GM12891 (cell line): ENCODE data around the gene CCNL2. TPM values are rescaled to one million over a fixed set of nuclear protein-coding genes. Genes with fewer than 3 reads are reported as not detected.
"Not testable (repeated sequence)": the region's sequence is repeated elsewhere in the genome, so short reads cannot be mapped to it uniquely, and the experiment has no call there.

Source experiments
- DNase-seq: peaks from one replicate; pipeline ENCODE4 v3.0.0; 2011; ENCODE audit warnings: low spot score; ENCODE audit not compliant: insufficient read length
- FAIRE-seq: peaks from 2 replicates; lab custom pipeline; 2011; peaks lifted over from hg19 to GRCh38; lab: Jason Lieb, UNC
- PAX5 ChIP-seq: IDR thresholded peaks from 2 replicates; pipeline ENCODE4 v1.6.1; 2011; ENCODE audit warnings: low read length, moderate library complexity, mild to moderate bottlenecking; ENCODE audit not compliant: insufficient read depth, severe bottlenecking
- POLR2A ChIP-seq: IDR thresholded peaks from 2 replicates; pipeline ENCODE4 v1.6.1; 2011; ENCODE audit warnings: low read depth, low read length, control low read depth
- POLR2AphosphoS5 ChIP-seq: IDR thresholded peaks from 2 replicates; pipeline ENCODE4 v1.6.1; 2011; ENCODE audit warnings: low read depth, low read length, control low read depth
- POU2F2 ChIP-seq: IDR thresholded peaks from 2 replicates; pipeline ENCODE4 v1.6.1; 2011; ENCODE audit warnings: low read depth, mild to moderate bottlenecking, control low read depth, low read length, moderate library complexity
- SPI1 ChIP-seq: IDR thresholded peaks from 2 replicates; pipeline ENCODE4 v1.6.1; 2011; ENCODE audit warnings: low read depth, low read length, control low read depth
- TAF1 ChIP-seq: IDR thresholded peaks from 2 replicates; pipeline ENCODE4 v1.6.1; 2011; ENCODE audit warnings: low read depth, low read length, control low read depth
- polyA plus RNA-seq: library from polyadenylated mRNA; unstranded; fragments of >200 nt; gene quantifications from one replicate; pipeline ENCODE4 v1.2.1, GENCODE V29; 2012; ENCODE audit warnings: low read depth, missing spikeins, inconsistent platforms; ENCODE audit not compliant: missing spikeins

The CCNL2 gene
- 47.3 TPM for polyA plus RNA-seq

- TF ChIP-seq TAF1 (peak; percentile 53; the same call in 1 of the 2 replicates), POU2F2 (peak; percentile 66), POLR2AphosphoS5 (peak; percentile 81; the same call in 1 of the 2 replicates), SPI1 (no peak), PAX5 (no peak), POLR2A (peak; percentile 88)
- peak; percentile 99 for FAIRE-seq
- peak; percentile 98 for DNase-seq
Observed at GRCh38 chr1:1399187-1399871, at the start of gene CCNL2. Gene CCNL2, minus strand, starts transcription at chr1:1399335. Its CDS starts 29 bp downstream, at chr1:1399306.

GRCh38 chr1:1446631-1447030 lies 47.5 kb upstream of the CCNL2 start:
- not testable (repeated sequence) for FAIRE-seq, DNase-seq

- TF ChIP-seq POLR2A (no peak), POU2F2 (no peak), SPI1 (no peak), PAX5 (no peak), POLR2AphosphoS5 (no peak), TAF1 (no peak)
Observed at GRCh38 chr1:1442069-1442770, 43.1 kb upstream of the CCNL2 start.

GRCh38 chr1:1441002-1441888 lies 42.1 kb upstream of the CCNL2 start:
- FAIRE-seq (peak; percentile 82), DNase-seq (peak; percentile 97)
- no peak for TF ChIP-seq POLR2A
- no peak for TF ChIP-seq SPI1
- no peak for TF ChIP-seq TAF1
- no peak for TF ChIP-seq POLR2AphosphoS5
- no peak for TF ChIP-seq POU2F2
- no peak for TF ChIP-seq PAX5

More at GRCh38 chr1:1442069-1442770, 43.1 kb upstream of the CCNL2 start:
- DNase-seq = no peak
- no peak for FAIRE-seq

GRCh38 chr1:1440262-1441001 lies 41.3 kb upstream of the CCNL2 start:
- FAIRE-seq = no peak

GRCh38 chr1:1439546-1440261 lies 40.6 kb upstream of the CCNL2 start:
- FAIRE-seq (no peak), DNase-seq (no peak)
- TF ChIP-seq SPI1 = no peak
- no peak for TF ChIP-seq PAX5
- TF ChIP-seq POLR2AphosphoS5 = no peak
- TF ChIP-seq POU2F2 = no peak
- no peak for TF ChIP-seq POLR2A
- no peak for TF ChIP-seq TAF1

More at GRCh38 chr1:1440262-1441001, 41.3 kb upstream of the CCNL2 start:
- TF ChIP-seq TAF1 (no peak), PAX5 (no peak), SPI1 (no peak), POU2F2 (no peak), POLR2A (no peak), POLR2AphosphoS5 (no peak)
- no peak for DNase-seq

GRCh38 chr1:1438531-1439381 lies 39.6 kb upstream of the CCNL2 start:
- FAIRE-seq = no peak
- DNase-seq = no peak
- TF ChIP-seq SPI1 (no peak), TAF1 (no peak), POLR2AphosphoS5 (no peak), PAX5 (no peak), POLR2A (no peak), POU2F2 (no peak)
